Mesendoderm (in vitro differentiated cells): ENCODE measurements around the gene GUCA1A.
"Not testable (repeated sequence)": the region's sequence is repeated elsewhere in the genome, so short reads cannot be mapped to it uniquely, and the experiment has no call there.

Source experiments
- DNase-seq: peaks from one replicate; pipeline ENCODE4 v3.0.0; 2013
- H2AK5ac ChIP-seq: 2 replicates; pipeline ENCODE4 v1.6.1; 2013; ENCODE audit warnings: low read length, inconsistent platforms
- H2BK120ac ChIP-seq: 2 replicates; pipeline ENCODE4 v1.6.1; 2013; ENCODE audit warnings: low read depth, mild to moderate bottlenecking, low read length, moderate library complexity, mixed read lengths
- H2BK15ac ChIP-seq: replicated peaks from 2 replicates; pipeline ENCODE4 v1.6.1; 2013; ENCODE audit warnings: low read depth, mild to moderate bottlenecking, moderate library complexity
- H2BK5ac ChIP-seq: 2 replicates; pipeline ENCODE4 v1.6.1; 2013; ENCODE audit warnings: low read length, inconsistent platforms
- H3K18ac ChIP-seq: 2 replicates; pipeline ENCODE4 v1.6.1; 2013; ENCODE audit warnings: mild to moderate bottlenecking, low read length, mixed read lengths
- H3K23ac ChIP-seq: one replicate; pipeline ENCODE4 v1.6.1; 2013; ENCODE audit warnings: low read length
- H3K27ac ChIP-seq: 2 replicates; pipeline ENCODE4 v1.5.1; 2013; ENCODE audit warnings: low read depth, mild to moderate bottlenecking, inconsistent platforms, low read length, moderate library complexity
- H3K27me3 ChIP-seq: 2 replicates; pipeline ENCODE4 v1.6.1; 2013; ENCODE audit warnings: low read length, control low read depth, mild to moderate bottlenecking, inconsistent platforms; ENCODE audit not compliant: insufficient read depth, poor library complexity
- H3K36me3 ChIP-seq: 2 replicates; pipeline ENCODE4 v1.6.1; 2013; ENCODE audit warnings: low read length, inconsistent platforms; ENCODE audit not compliant: control insufficient read depth, insufficient read depth
- H3K4ac ChIP-seq: one replicate; pipeline ENCODE4 v1.6.1; 2013; ENCODE audit warnings: low read depth, mild to moderate bottlenecking, low read length, moderate library complexity
- H3K4me1 ChIP-seq: 2 replicates; pipeline ENCODE4 v1.6.1; 2013; ENCODE audit warnings: low read depth, low read length, inconsistent platforms; ENCODE audit not compliant: control insufficient read depth
- H3K4me2 ChIP-seq: 2 replicates; pipeline ENCODE4 v1.6.1; 2013; ENCODE audit warnings: low read length
- H3K4me3 ChIP-seq: 2 replicates; pipeline ENCODE4 v1.5.1; 2013; ENCODE audit warnings: mild to moderate bottlenecking, low read length
- H3K56ac ChIP-seq: one replicate; pipeline ENCODE4 v1.6.1; 2013; ENCODE audit warnings: low read length
- H3K79me1 ChIP-seq: 2 replicates; pipeline ENCODE4 v1.6.1; 2013; ENCODE audit warnings: low read length, inconsistent platforms
- H3K79me2 ChIP-seq: 2 replicates; pipeline ENCODE4 v1.6.1; 2013; ENCODE audit warnings: mild to moderate bottlenecking, low read length; ENCODE audit not compliant: control insufficient read depth, insufficient read depth
- H3K9ac ChIP-seq: 2 replicates; pipeline ENCODE4 v1.6.1; 2013; ENCODE audit warnings: low read length, inconsistent platforms
- H4K5ac ChIP-seq: one replicate; pipeline ENCODE4 v1.6.1; 2013; ENCODE audit warnings: low read length
- H4K8ac ChIP-seq: one replicate; pipeline ENCODE4 v1.6.1; 2013; ENCODE audit warnings: low read depth, mild to moderate bottlenecking, control low read depth, low read length, moderate library complexity
- WGBS: extraction: QIAGEN DNeasy Blood & Tissue Kit; methylation state at CpG from one replicate; pipeline ENCODE4 v1.1.7; 2013; ENCODE audit warnings: low lambda C conversion rate, missing lambda C conversion rate; ENCODE audit not compliant: insufficient coverage; ENCODE audit errors: extremely low coverage; 5-methylcytosine and 5-hydroxymethylcytosine counted together

Gene GUCA1A

GRCh38 chr6:42204768-42205282 is 31.7 kb downstream of the GUCA1A start:
- Histone ChIP-seq H3K79me1 (no peaks in the 10 kb centered on the region), H4K8ac (no peak overlapping the region), H3K23ac (no peak overlapping the region), H2BK15ac (no peak overlapping the region), H3K56ac (no peak overlapping the region), H3K4me1 (no peaks in the 10 kb centered on the region), H3K79me2 (no peaks in the 10 kb centered on the region), H2BK5ac (no peak overlapping the region), H2AK5ac (no peak overlapping the region), H3K9ac (no peak overlapping the region), H3K27me3 (no peaks in the 10 kb centered on the region), H3K4me2 (no peak overlapping the region), H3K18ac (no peak overlapping the region), H3K36me3 (peaks cover 2% of the 10 kb centered on the region), H2BK120ac (no peak overlapping the region), H3K4me3 (no peak overlapping the region), H4K5ac (no peak overlapping the region), H3K27ac (no peak overlapping the region), H3K4ac (no peak overlapping the region)
- no CpG with 5 or more reads among the region's 4 CpGs for WGBS
- DNase-seq = no peak

GRCh38 chr6:42207559-42207958 is 34.4 kb downstream of the GUCA1A start:
- no CpG with 5 or more reads among the region's 2 CpGs for WGBS
- H3K79me1 ChIP-seq, H3K56ac ChIP-seq: not testable (repeated sequence)

GRCh38 chr6:42210551-42210950 is 37.4 kb downstream of the GUCA1A start:
- H4K5ac ChIP-seq = no peak overlapping the region
- no peak overlapping the region for H4K8ac ChIP-seq
- no peaks in the 10 kb centered on the region for H3K79me1 ChIP-seq
- no CpG with 5 or more reads among the region's 1 CpG for WGBS
- H2BK15ac ChIP-seq = no peak overlapping the region
- no peak overlapping the region for H2AK5ac ChIP-seq
- H3K36me3 ChIP-seq = peaks cover 5% of the 10 kb centered on the region
- no peaks in the 10 kb centered on the region for H3K79me2 ChIP-seq
- DNase-seq = no peak
- no peak overlapping the region for H3K27ac ChIP-seq
- no peak overlapping the region for H3K4ac ChIP-seq
- no peak overlapping the region for H2BK120ac ChIP-seq
- H3K4me1 ChIP-seq = no peaks in the 10 kb centered on the region
- H3K56ac ChIP-seq = no peak overlapping the region
- no peak overlapping the region for H3K9ac ChIP-seq
- no peak overlapping the region for H3K4me3 ChIP-seq
- no peak overlapping the region for H3K4me2 ChIP-seq
- no peak overlapping the region for H2BK5ac ChIP-seq
- no peaks in the 10 kb centered on the region for H3K27me3 ChIP-seq
- no peak overlapping the region for H3K23ac ChIP-seq
- no peak overlapping the region for H3K18ac ChIP-seq

More at GRCh38 chr6:42207559-42207958, 34.4 kb downstream of the GUCA1A start:
- not testable (repeated sequence) for H3K4me1 ChIP-seq, H3K4me2 ChIP-seq, H2BK5ac ChIP-seq, H3K27me3 ChIP-seq, H3K4ac ChIP-seq, H4K8ac ChIP-seq, H3K18ac ChIP-seq, H3K27ac ChIP-seq, H4K5ac ChIP-seq, H2BK120ac ChIP-seq, H3K79me2 ChIP-seq, DNase-seq, H2BK15ac ChIP-seq, H2AK5ac ChIP-seq, H3K23ac ChIP-seq, H3K36me3 ChIP-seq, H3K4me3 ChIP-seq, H3K9ac ChIP-seq

DNA sequence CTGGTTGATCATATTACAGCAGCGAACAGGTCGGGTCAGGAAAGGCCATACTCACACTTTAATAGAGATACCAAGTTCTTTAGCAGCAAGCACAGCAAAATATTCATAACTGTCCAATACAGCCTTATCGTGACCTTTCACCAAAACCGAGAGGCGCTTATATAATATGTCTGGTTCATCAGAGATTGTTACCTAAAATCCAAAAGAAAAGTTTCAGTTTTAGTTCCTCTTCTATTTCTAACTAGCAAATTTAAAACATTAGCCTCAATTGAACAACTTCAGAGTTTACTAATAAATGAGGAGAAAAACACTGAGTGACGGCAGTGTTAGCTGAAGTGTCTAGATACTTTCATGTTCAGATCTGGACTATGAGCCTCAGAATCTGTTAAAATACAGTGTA is 38.6 kb downstream of the GUCA1A start:
- WGBS = no CpG with 5 or more reads among the region's 6 CpGs
- no peak overlapping the region for H4K5ac ChIP-seq

GRCh38 chr6:42212442-42212841 is 39.3 kb downstream of the GUCA1A start:
- no peak for DNase-seq
- H3K79me2 ChIP-seq = peaks cover 1% of the 10 kb centered on the region
- no peak overlapping the region for H2BK5ac ChIP-seq
- no peak overlapping the region for H2BK15ac ChIP-seq
- H3K4me3 ChIP-seq = no peak overlapping the region
- no peaks in the 10 kb centered on the region for H3K27me3 ChIP-seq
- H4K5ac ChIP-seq = no peak overlapping the region
- no peak overlapping the region for H3K9ac ChIP-seq
- H3K56ac ChIP-seq = no peak overlapping the region
- peaks cover 3% of the 10 kb centered on the region for H3K36me3 ChIP-seq
- no peak overlapping the region for H2BK120ac ChIP-seq
- H3K4me1 ChIP-seq = no peaks in the 10 kb centered on the region
- WGBS = 100% methylated on average over 2 of the region's 3 CpGs
- no peak overlapping the region for H3K4ac ChIP-seq
- H3K4me2 ChIP-seq = no peak overlapping the region
- H3K79me1 ChIP-seq = peaks cover 2% of the 10 kb centered on the region
- H4K8ac ChIP-seq = no peak overlapping the region
- H3K23ac ChIP-seq = no peak overlapping the region
- no peak overlapping the region for H2AK5ac ChIP-seq
- no peak overlapping the region for H3K27ac ChIP-seq
- no peak overlapping the region for H3K18ac ChIP-seq

More for the DNA sequence above, 38.6 kb downstream of the GUCA1A start:
- H3K79me1 ChIP-seq = peaks cover 2% of the 10 kb centered on the region
- H3K36me3 ChIP-seq = peaks cover 3% of the 10 kb centered on the region
- no peak overlapping the region for H3K27ac ChIP-seq
- no peak overlapping the region for H2AK5ac ChIP-seq
- no peaks in the 10 kb centered on the region for H3K79me2 ChIP-seq
- H3K27me3 ChIP-seq = no peaks in the 10 kb centered on the region
- H3K4me2 ChIP-seq = no peak overlapping the region
- H2BK120ac ChIP-seq = no peak overlapping the region
- H4K8ac ChIP-seq = no peak overlapping the region
- H3K23ac ChIP-seq = no peak overlapping the region
- H3K4me3 ChIP-seq = no peak overlapping the region
- H3K9ac ChIP-seq = no peak overlapping the region
- H2BK15ac ChIP-seq = no peak overlapping the region
- H2BK5ac ChIP-seq = no peak overlapping the region
- DNase-seq = no peak
- no peak overlapping the region for H3K56ac ChIP-seq
- H3K4me1 ChIP-seq = no peaks in the 10 kb centered on the region
- no peak overlapping the region for H3K18ac ChIP-seq
- H3K4ac ChIP-seq = no peak overlapping the region

- H2BK5ac ChIP-seq, H4K8ac ChIP-seq, H3K27ac ChIP-seq, H3K9ac ChIP-seq, H3K4me1 ChIP-seq, H3K56ac ChIP-seq, H3K4ac ChIP-seq, H3K23ac ChIP-seq, H3K18ac ChIP-seq, H2BK15ac ChIP-seq, H3K79me2 ChIP-seq, H3K36me3 ChIP-seq, DNase-seq, H3K4me2 ChIP-seq, H3K27me3 ChIP-seq, H3K4me3 ChIP-seq, H2BK120ac ChIP-seq, H2AK5ac ChIP-seq, H4K5ac ChIP-seq, H3K79me1 ChIP-seq: not testable (repeated sequence)
- no CpG with 5 or more reads among the region's 18 CpGs for WGBS
Observed at GRCh38 chr6:42216495-42216894, 43.3 kb downstream of the GUCA1A start.
